Measurements from ENCODE around the gene GOLT1A. TPM values are rescaled to one million over a fixed set of nuclear protein-coding genes. Genes with fewer than 3 reads are reported as not detected.

Gene GOLT1A
- total RNA-seq, 1 experiment from 2014 or later, result 0.49 TPM

DNA sequence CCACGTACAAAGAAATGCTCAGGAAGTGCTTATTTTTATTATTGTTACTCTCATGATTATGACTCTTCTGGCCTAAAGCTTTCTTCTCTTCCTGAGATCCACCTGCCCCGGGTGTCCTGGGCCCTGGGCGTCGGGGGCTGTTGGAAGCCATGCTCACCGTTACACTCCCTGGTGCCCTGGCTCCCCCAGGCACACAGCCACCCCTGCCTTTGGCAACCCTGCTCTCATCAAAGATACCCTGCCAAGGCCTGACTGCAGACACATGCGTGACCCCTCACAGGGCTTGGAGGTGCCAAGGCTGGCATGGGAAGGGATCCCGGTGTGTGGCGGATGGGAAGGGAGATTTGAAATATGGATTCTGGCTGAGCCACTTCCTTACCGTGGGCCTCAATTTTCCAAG is 14.2 kb downstream of the GOLT1A start:
- BruUV-seq (replicated peaks), result no TSS peak
- Histone ChIP-seq H3K27me3 (ENCODE audit: control insufficient read depth, insufficient read depth, low read length) (no peaks in the 10 kb centered on the region), H3K27ac (ENCODE audit: low read length) (no peak overlapping the region), H3K4me3 (ENCODE audit: low read depth in 2 of 2, low read length in 2 of 2) (no peak overlapping the region), H3K36me3 (ENCODE audit: control insufficient read depth, insufficient read depth, low read length) (no peaks in the 10 kb centered on the region), H3K4me1 (ENCODE audit: control insufficient read depth, insufficient read depth, low read length) (no peaks in the 10 kb centered on the region), H3K9me3 (ENCODE audit: control insufficient read depth, insufficient read depth, low read depth, low read length) (no peaks in the 10 kb centered on the region)
- ATAC-seq (no peak), DNase-seq (ENCODE audit: low read depth, low spot score) (no peak)
- in situ Hi-C loops (cut with HindIII; ENCODE audit: low pct_unique_long_range_greater_than_20kb, low sequenced_read_pairs), result no loop called here
- TF ChIP-seq, protein P1, sequence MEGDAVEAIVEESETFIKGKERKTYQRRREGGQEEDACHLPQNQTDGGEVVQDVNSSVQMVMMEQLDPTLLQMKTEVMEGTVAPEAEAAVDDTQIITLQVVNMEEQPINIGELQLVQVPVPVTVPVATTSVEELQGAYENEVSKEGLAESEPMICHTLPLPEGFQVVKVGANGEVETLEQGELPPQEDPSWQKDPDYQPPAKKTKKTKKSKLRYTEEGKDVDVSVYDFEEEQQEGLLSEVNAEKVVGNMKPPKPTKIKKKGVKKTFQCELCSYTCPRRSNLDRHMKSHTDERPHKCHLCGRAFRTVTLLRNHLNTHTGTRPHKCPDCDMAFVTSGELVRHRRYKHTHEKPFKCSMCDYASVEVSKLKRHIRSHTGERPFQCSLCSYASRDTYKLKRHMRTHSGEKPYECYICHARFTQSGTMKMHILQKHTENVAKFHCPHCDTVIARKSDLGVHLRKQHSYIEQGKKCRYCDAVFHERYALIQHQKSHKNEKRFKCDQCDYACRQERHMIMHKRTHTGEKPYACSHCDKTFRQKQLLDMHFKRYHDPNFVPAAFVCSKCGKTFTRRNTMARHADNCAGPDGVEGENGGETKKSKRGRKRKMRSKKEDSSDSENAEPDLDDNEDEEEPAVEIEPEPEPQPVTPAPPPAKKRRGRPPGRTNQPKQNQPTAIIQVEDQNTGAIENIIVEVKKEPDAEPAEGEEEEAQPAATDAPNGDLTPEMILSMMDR (IDR thresholded peaks at IDR 0.05), result no peak
- no peak for TF ChIP-seq TCF7L2 (IDR thresholded peaks at IDR 0.05; ENCODE audit: low read depth, low read length)
- no peak for TF ChIP-seq SIN3A (IDR thresholded peaks at IDR 0.05; ENCODE audit: borderline replicate concordance, insufficient read depth, low read depth, low read length)
- no peak for TF ChIP-seq POLR2AphosphoS5 (IDR thresholded peaks at IDR 0.05; ENCODE audit: low read depth, low read length)
- TF ChIP-seq, protein P2, sequence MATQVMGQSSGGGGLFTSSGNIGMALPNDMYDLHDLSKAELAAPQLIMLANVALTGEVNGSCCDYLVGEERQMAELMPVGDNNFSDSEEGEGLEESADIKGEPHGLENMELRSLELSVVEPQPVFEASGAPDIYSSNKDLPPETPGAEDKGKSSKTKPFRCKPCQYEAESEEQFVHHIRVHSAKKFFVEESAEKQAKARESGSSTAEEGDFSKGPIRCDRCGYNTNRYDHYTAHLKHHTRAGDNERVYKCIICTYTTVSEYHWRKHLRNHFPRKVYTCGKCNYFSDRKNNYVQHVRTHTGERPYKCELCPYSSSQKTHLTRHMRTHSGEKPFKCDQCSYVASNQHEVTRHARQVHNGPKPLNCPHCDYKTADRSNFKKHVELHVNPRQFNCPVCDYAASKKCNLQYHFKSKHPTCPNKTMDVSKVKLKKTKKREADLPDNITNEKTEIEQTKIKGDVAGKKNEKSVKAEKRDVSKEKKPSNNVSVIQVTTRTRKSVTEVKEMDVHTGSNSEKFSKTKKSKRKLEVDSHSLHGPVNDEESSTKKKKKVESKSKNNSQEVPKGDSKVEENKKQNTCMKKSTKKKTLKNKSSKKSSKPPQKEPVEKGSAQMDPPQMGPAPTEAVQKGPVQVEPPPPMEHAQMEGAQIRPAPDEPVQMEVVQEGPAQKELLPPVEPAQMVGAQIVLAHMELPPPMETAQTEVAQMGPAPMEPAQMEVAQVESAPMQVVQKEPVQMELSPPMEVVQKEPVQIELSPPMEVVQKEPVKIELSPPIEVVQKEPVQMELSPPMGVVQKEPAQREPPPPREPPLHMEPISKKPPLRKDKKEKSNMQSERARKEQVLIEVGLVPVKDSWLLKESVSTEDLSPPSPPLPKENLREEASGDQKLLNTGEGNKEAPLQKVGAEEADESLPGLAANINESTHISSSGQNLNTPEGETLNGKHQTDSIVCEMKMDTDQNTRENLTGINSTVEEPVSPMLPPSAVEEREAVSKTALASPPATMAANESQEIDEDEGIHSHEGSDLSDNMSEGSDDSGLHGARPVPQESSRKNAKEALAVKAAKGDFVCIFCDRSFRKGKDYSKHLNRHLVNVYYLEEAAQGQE (IDR thresholded peaks at IDR 0.05; ENCODE audit: insufficient read depth in 1 of 2, low read depth in 2 of 2, low read length in 1 of 2), result no peak
- intact Hi-C loops (cut with micrococcal nuclease; ENCODE audit: unreplicated experiment), result no loop called here
- ChIA-PET CTCF (no interaction called here), POLR2A (no interaction called here)

GRCh38 chr1:204198348-204199340 is 15.1 kb downstream of the GOLT1A start:
- Histone ChIP-seq H3K9me3 (ENCODE audit: control insufficient read depth, insufficient read depth, low read depth, low read length) (no peaks in the 10 kb centered on the region), H3K36me3 (ENCODE audit: control insufficient read depth, insufficient read depth, low read length) (no peaks in the 10 kb centered on the region), H3K27ac (ENCODE audit: low read length) (no peak overlapping the region), H3K4me1 (ENCODE audit: control insufficient read depth, insufficient read depth, low read length) (no peaks in the 10 kb centered on the region), H3K4me3 (ENCODE audit: low read depth in 2 of 2, low read length in 2 of 2) (no peak overlapping the region), H3K27me3 (ENCODE audit: control insufficient read depth, insufficient read depth, low read length) (no peaks in the 10 kb centered on the region)
- POLR2A ChIA-PET, result interaction anchor here (0.6 to 0.8 kb wide), 2 partner anchors 187 to 1634 kb away, joined by 4 to 7 read pairs; no protein-coding TSS in a partner anchor
- CTCF ChIA-PET, result interaction anchor here (0.6 to 1.5 kb wide), 4 partner anchors 8 to 239 kb away, joined by 3 to 12 read pairs (median 3); no protein-coding TSS in a partner anchor
- BruUV-seq (replicated peaks), result no TSS peak
- TF ChIP-seq, protein P2 (IDR thresholded peaks at IDR 0.05; ENCODE audit: insufficient read depth in 1 of 2, low read depth in 2 of 2, low read length in 1 of 2), result no peak
- no peak for TF ChIP-seq SIN3A (IDR thresholded peaks at IDR 0.05; ENCODE audit: borderline replicate concordance, insufficient read depth, low read depth, low read length)
- TF ChIP-seq POLR2AphosphoS5 (IDR thresholded peaks at IDR 0.05; ENCODE audit: low read depth, low read length), result no peak
- TF ChIP-seq, protein P1 (IDR thresholded peaks at IDR 0.05), result no peak; the same call in 1 of the 2 replicates
- no peak for TF ChIP-seq TCF7L2 (IDR thresholded peaks at IDR 0.05; ENCODE audit: low read depth, low read length)
- in situ Hi-C loops (cut with HindIII; ENCODE audit: low pct_unique_long_range_greater_than_20kb, low sequenced_read_pairs) (no loop called here), intact Hi-C loops (cut with micrococcal nuclease; ENCODE audit: unreplicated experiment) (no loop called here)
- ATAC-seq, result peak; percentile 78
- DNase-seq (ENCODE audit: low read depth, low spot score), result peak; percentile 33
